Chondrocyte (in vitro differentiated cells): ENCODE data around the gene STK40. TPM values are rescaled to one million over a fixed set of nuclear protein-coding genes. Genes with fewer than 3 reads are reported as not detected.

Experiments used
- DNase-seq: peaks from one replicate; pipeline ENCODE4 v3.0.0; 2021; ENCODE audit warnings: mixed read lengths, low spot score
- H3K27ac Mint-ChIP-seq: one replicate; pipeline ENCODE4 v1.8.0; 2021; ENCODE audit warnings: mild to moderate bottlenecking, moderate library complexity, mixed read lengths; ENCODE audit not compliant: unreplicated experiment
- H3K27me3 Mint-ChIP-seq: 2 replicates; pipeline ENCODE4 v1.8.0; 2021; ENCODE audit warnings: low read depth, mixed read lengths
- H3K36me3 Mint-ChIP-seq: 2 replicates; pipeline ENCODE4 v1.8.0; 2021; ENCODE audit warnings: low read depth, mixed read lengths
- H3K4me1 Mint-ChIP-seq: 2 replicates; pipeline ENCODE4 v1.8.0; 2021; ENCODE audit warnings: low read depth, mild to moderate bottlenecking, mixed read lengths
- H3K4me3 Mint-ChIP-seq: one replicate; pipeline ENCODE4 v1.8.0; 2021; ENCODE audit warnings: mild to moderate bottlenecking, moderate library complexity, mixed read lengths; ENCODE audit not compliant: unreplicated experiment
- H3K9me3 Mint-ChIP-seq: 2 replicates; pipeline ENCODE4 v1.8.0; 2021; ENCODE audit warnings: low read depth, mixed read lengths
- total RNA-seq: library from RNA; stranded (reverse); gene quantifications from 3 replicates; pipeline ENCODE4 v1.2.1, GENCODE V29; 2021
- TF ChIP-seq, protein P1 (sequence below): fragments of 200-600 bp; sonication (generic); IDR thresholded peaks from 2 replicates; pipeline ENCODE4 v1.5.0; 2021; ENCODE audit warnings: antibody characterized with exemption, mild to moderate bottlenecking, moderate library complexity

STK40 gene
- total RNA-seq, 1 donor from 2014 or later: 63.7 TPM

DNA sequence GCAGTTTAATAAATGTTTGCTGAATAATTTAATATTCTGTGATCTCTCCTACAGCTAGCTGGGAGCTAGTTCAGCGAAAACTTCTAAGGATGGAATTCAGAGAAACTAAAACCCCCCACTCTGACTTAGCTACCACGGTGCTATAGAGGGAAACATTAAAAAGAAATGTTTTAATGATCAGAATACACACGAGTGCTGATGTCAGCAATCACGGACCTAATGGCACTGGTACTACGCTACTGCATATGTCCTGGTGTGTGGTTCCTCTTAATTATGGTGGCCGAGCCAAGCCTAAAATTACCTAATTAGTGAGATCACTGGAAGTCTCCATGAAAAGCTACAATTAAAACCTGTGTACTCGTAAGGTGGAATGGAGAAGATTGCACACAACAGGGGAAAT is 35.9 kb upstream of the STK40 start:
- H3K27ac Mint-ChIP-seq: no peak overlapping the region
- no peak overlapping the region for H3K4me3 Mint-ChIP-seq
- no peaks in the 10 kb centered on the region for H3K9me3 Mint-ChIP-seq
- TF ChIP-seq, protein P1, sequence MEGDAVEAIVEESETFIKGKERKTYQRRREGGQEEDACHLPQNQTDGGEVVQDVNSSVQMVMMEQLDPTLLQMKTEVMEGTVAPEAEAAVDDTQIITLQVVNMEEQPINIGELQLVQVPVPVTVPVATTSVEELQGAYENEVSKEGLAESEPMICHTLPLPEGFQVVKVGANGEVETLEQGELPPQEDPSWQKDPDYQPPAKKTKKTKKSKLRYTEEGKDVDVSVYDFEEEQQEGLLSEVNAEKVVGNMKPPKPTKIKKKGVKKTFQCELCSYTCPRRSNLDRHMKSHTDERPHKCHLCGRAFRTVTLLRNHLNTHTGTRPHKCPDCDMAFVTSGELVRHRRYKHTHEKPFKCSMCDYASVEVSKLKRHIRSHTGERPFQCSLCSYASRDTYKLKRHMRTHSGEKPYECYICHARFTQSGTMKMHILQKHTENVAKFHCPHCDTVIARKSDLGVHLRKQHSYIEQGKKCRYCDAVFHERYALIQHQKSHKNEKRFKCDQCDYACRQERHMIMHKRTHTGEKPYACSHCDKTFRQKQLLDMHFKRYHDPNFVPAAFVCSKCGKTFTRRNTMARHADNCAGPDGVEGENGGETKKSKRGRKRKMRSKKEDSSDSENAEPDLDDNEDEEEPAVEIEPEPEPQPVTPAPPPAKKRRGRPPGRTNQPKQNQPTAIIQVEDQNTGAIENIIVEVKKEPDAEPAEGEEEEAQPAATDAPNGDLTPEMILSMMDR: no peak
- H3K27me3 Mint-ChIP-seq: no peaks in the 10 kb centered on the region
- no peak for DNase-seq
- H3K36me3 Mint-ChIP-seq: peaks cover 4% of the 10 kb centered on the region
- peaks cover 13% of the 10 kb centered on the region for H3K4me1 Mint-ChIP-seq

DNA sequence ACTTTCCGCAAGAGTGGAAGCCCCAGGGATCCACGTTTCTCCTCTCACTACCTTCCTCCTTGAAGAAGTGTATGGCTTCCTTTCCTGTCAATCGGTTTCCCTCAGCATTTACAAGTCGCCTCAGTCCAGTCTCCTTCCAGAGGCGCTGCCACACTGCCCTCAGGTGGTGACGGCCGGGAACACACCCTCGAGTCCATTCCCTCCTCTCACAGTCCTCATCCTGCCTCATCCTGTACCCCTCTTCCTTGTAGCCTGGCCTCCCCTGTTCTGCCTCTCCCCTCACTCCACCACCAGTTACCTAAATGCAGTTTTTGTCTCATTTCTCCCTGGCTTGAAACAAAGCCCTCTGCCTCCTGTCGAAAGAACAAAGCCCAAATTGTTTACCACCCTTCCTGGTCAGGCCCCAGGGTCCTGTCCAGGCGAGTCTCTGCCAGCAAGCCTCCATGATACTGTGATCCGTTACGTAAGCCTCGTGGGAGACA is 35.2 kb upstream of the STK40 start:
- H3K27ac Mint-ChIP-seq: peak overlapping the region; percentile 59

DNA sequence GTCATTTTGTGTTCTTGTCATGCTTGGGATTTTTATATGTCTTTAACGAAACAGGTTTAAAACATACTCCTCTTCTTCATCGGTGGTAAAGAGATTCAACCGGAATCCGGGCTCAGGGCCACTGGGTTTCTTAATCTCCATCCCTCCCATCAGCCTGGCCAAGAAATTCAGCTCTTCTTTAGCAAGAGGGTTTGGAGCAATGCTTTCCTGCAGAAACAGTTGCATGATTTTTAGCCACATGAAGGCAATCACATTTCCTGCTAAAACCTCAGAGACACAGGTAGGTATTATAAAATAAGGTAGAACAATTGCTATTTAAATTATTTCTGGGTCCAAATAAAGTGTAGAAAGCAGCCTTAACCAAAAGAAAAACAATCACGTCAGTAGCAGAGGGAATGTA is 34.7 kb upstream of the STK40 start:
- DNase-seq: no peak
- Mint-ChIP-seq H3K36me3 (peaks cover 5% of the 10 kb centered on the region), H3K27me3 (no peaks in the 10 kb centered on the region), H3K9me3 (no peaks in the 10 kb centered on the region), H3K27ac (peak overlapping the region; percentile 59), H3K4me3 (no peak overlapping the region), H3K4me1 (peaks cover 13% of the 10 kb centered on the region)
- TF ChIP-seq, protein P1: no peak

More for the DNA sequence above, 35.2 kb upstream of the STK40 start:
- TF ChIP-seq, protein P1: peak; percentile 89
- Mint-ChIP-seq H3K27me3 (no peaks in the 10 kb centered on the region), H3K4me1 (peaks cover 13% of the 10 kb centered on the region), H3K4me3 (no peak overlapping the region), H3K36me3 (peaks cover 4% of the 10 kb centered on the region), H3K9me3 (no peaks in the 10 kb centered on the region)
- DNase-seq: no peak

DNA sequence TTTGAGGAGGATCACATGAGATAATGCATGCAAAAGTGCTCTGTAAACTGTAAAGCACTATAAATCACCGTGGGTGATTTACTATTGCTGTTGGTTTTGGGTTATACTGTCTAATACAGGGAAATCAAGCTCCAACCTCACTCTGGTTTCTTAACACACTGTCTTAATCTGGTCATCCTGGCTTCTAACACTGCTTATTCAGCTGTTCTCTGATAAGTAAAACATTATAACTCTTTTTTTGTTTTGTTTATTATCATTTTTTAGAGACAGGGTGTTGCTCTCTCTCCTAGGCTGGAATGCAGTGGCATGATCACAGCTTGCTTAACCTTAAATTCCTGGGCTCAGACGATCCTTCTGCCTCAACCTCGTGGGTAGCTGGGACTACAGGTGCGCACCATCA is 33.8 kb upstream of the STK40 start:
- H3K27ac Mint-ChIP-seq: no peak overlapping the region
- H3K9me3 Mint-ChIP-seq: no peaks in the 10 kb centered on the region
- H3K27me3 Mint-ChIP-seq: no peaks in the 10 kb centered on the region
- H3K36me3 Mint-ChIP-seq: peaks cover 5% of the 10 kb centered on the region
- peaks cover 13% of the 10 kb centered on the region for H3K4me1 Mint-ChIP-seq
- no peak for DNase-seq
- TF ChIP-seq, protein P1: no peak
- no peak overlapping the region for H3K4me3 Mint-ChIP-seq

DNA sequence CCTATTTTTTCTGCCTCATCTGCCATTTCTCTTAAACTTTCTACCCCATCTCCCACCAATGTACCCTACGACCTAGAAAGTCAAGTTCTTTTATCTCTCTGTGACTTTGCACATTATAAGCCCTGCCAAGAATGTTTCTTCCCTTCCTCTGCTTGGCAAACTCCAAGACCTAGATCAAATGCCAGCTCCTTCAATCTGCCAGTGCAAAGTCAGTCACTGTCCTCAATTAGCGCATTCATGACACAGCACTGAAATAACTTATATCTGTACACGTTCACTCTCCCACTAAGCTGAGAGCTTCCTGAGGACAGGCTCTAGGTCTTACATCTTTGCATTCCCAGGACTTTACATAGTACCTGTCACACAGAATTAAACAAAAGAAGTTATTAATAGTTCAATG is 33.4 kb upstream of the STK40 start:
- Mint-ChIP-seq H3K4me3 (no peak overlapping the region), H3K27me3 (no peaks in the 10 kb centered on the region), H3K9me3 (no peaks in the 10 kb centered on the region), H3K36me3 (peaks cover 5% of the 10 kb centered on the region), H3K4me1 (peaks cover 13% of the 10 kb centered on the region), H3K27ac (no peak overlapping the region)
- TF ChIP-seq, protein P1: no peak
- no peak for DNase-seq
